K562 (cell line): Measurements from ENCODE around the gene GDF9. TPM values are rescaled to one million over a fixed set of nuclear protein-coding genes. Genes with fewer than 3 reads are reported as not detected.

Source experiments
- AFF4 ChIP-seq: sonication (generic); formaldehyde crosslinking; IDR thresholded peaks from 2 replicates; pipeline ENCODE4 v1.8.0; 2023; ENCODE audit warnings: mild to moderate bottlenecking, missing genetic modification reagents
- ARID1B ChIP-seq: fragments of 450-650 bp; IDR thresholded peaks from 2 replicates; pipeline ENCODE4 v1.6.1; 2016; ENCODE audit warnings: antibody characterized with exemption, mild to moderate bottlenecking, inconsistent platforms
- ATF2 ChIP-seq: sonication (generic); formaldehyde crosslinking; IDR thresholded peaks from 2 replicates; pipeline ENCODE4 v1.8.1; 2022; ENCODE audit warnings: missing genetic modification reagents
- CEBPG ChIP-seq, 3 experiments: fragments of 200-800 bp in 1 of 3; sonication (Bioruptor generic) in 1 of 3; sonication (generic) in 1 of 3; formaldehyde crosslinking in 1 of 3; IDR thresholded peaks in 2 of 3; conservative IDR thresholded peaks in 1 of 3; 2 replicates each; pipeline versions ENCODE4 v1.6.1 to v1.8.0; 2016 to 2022; ENCODE audit warnings: missing compliant biosample characterization in 2 of 3, missing genetic modification characterization in 2 of 3, mild to moderate bottlenecking in 1 of 3, missing genetic modification reagents in 1 of 3
- DPF2 ChIP-seq: fragments of 450-650 bp; IDR thresholded peaks from 2 replicates; pipeline ENCODE4 v1.6.1; 2016
- GTF2B ChIP-seq: IDR thresholded peaks from 2 replicates; pipeline ENCODE4 v1.6.1; 2011; ENCODE audit not compliant: insufficient read length; ENCODE audit errors: extremely low read depth
- HBP1 ChIP-seq: fragments of 450-650 bp; formaldehyde crosslinking; IDR thresholded peaks from 2 replicates; pipeline ENCODE4 v1.4.0; 2022; ENCODE audit warnings: missing genetic modification characterization
- HEY1 ChIP-seq: fragments of 250-450 bp; sonication (Bioruptor Pico); IDR thresholded peaks from 2 replicates; pipeline ENCODE4 v1.5.0; 2020; ENCODE audit warnings: mild to moderate bottlenecking, moderate library complexity, borderline replicate concordance
- MAFG ChIP-seq: fragments of 450-650 bp; conservative IDR thresholded peaks from 2 replicates; pipeline ENCODE4 v1.6.1; 2016; ENCODE audit warnings: missing genetic modification characterization, missing compliant biosample characterization
- MXI1 ChIP-seq: IDR thresholded peaks from 2 replicates; pipeline ENCODE4 v1.6.1; 2011; ENCODE audit warnings: low read depth, mild to moderate bottlenecking, improper control_type of control experiment, low read length
- MYNN ChIP-seq, 2 experiments: sonication (generic); formaldehyde crosslinking in 1 of 2; IDR thresholded peaks; 2 replicates each; pipeline versions ENCODE4 v1.5.0 to v1.6.1; 2016 to 2020; ENCODE audit warnings: antibody characterized with exemption in 1 of 2, missing genetic modification reagents in 1 of 2
- NFIX ChIP-seq: fragments of 250-450 bp; sonication (Bioruptor Pico); IDR thresholded peaks from 2 replicates; pipeline ENCODE4 v1.4.0; 2020; ENCODE audit warnings: low read depth, mild to moderate bottlenecking, moderate library complexity
- POLR2G ChIP-seq: fragments of 200-400 bp; formaldehyde crosslinking; IDR thresholded peaks from 2 replicates; pipeline ENCODE4 v1.6.1; 2017; ENCODE audit warnings: low read depth, mild to moderate bottlenecking, antibody characterized with exemption, low read length, moderate library complexity
- TGIF2 ChIP-seq: sonication (generic); formaldehyde crosslinking; IDR thresholded peaks from 2 replicates; pipeline ENCODE4 v1.8.1; 2022; ENCODE audit warnings: mild to moderate bottlenecking, missing genetic modification reagents, moderate library complexity
- USF1 ChIP-seq: sonication (generic); formaldehyde crosslinking; IDR thresholded peaks from 2 replicates; pipeline ENCODE4 v1.9.0; 2022; ENCODE audit warnings: mild to moderate bottlenecking, missing genetic modification reagents
- ZBTB34 ChIP-seq: fragments of 250-450 bp; sonication (Bioruptor Pico); IDR thresholded peaks from 2 replicates; pipeline ENCODE4 v1.8.0; 2021; ENCODE audit warnings: mild to moderate bottlenecking, moderate library complexity
- ZNF699 ChIP-seq: fragments of 250-450 bp; sonication (Bioruptor Pico); IDR thresholded peaks from 2 replicates; pipeline ENCODE4 v1.8.0; 2021; ENCODE audit warnings: mild to moderate bottlenecking, moderate library complexity; ENCODE audit not compliant: insufficient replicate concordance
- ZNF76 ChIP-seq: fragments of 250-450 bp; sonication (Bioruptor Pico); IDR thresholded peaks from 2 replicates; pipeline ENCODE4 v1.4.0; 2020; ENCODE audit warnings: mild to moderate bottlenecking, moderate library complexity, borderline replicate concordance
- polyA plus RNA-seq, 8 experiments: library from polyadenylated mRNA; depleted of rRNA in 4 of 8; stranded (reverse) in 5 of 8; unstranded in 3 of 8; fragments of >200 nt; fragmentation: Nextera tagmentation in 2 of 8; fragmentation: Illumina TruSeq in 1 of 8; extraction: Ambion mirVana in 2 of 8; extraction: Trizol in 1 of 8; gene quantifications; 2 replicates each; pipeline versions ENCODE4 v1.2.1 to v1.2.3, GENCODE V29; 2011 to 2014; ENCODE audit warnings: inconsistent platforms in 1 of 8, missing spikeins in 1 of 8
- total RNA-seq, 7 experiments: library from RNA; depleted of rRNA in 6 of 7; stranded (reverse); fragments of >200 nt in 6 of 7; fragmentation: Illumina TruSeq in 2 of 7; extraction: Trizol in 2 of 7; gene quantifications; 2 replicates each; pipeline versions ENCODE4 v1.2.1 to v1.2.3, GENCODE V29; 2011 to 2021; ENCODE audit warnings: low replicate concordance in 1 of 7

The GDF9 gene
- total and polyA plus RNA-seq, 9 of the 15 experiments (the other 6 are each of a cell fraction or from before 2014, with no cell fraction given) = 0.10 to 0.70 (median 0.20) TPM; not detected in 1

- no peak for TF ChIP-seq ZNF76
- TF ChIP-seq MYNN (IDR thresholded peaks at IDR 0.05) = no peak
- TF ChIP-seq MYNN (CRISPR knock-in tag; IDR thresholded peaks at IDR 0.05) = no peak
- TF ChIP-seq CEBPG (CRISPR knock-in tag; IDR thresholded peaks at IDR 0.05) = no peak
- TF ChIP-seq CEBPG (tag; conservative IDR thresholded peaks at IDR 0.05 in 1 of 2, IDR thresholded peaks at IDR 0.05 in 1 of 2) = no peak
- TF ChIP-seq AFF4 = no peak
- TF ChIP-seq GTF2B = no peak
- no peak for TF ChIP-seq USF1 (CRISPR knock-in tag)
- no peak for TF ChIP-seq POLR2G
- TF ChIP-seq HBP1 (CRISPR knock-in tag) = no peak
- no peak for TF ChIP-seq NFIX (CRISPR knock-in tag)
- no peak for TF ChIP-seq TGIF2 (CRISPR knock-in tag)
- TF ChIP-seq MAFG (tag) = no peak
- peak; percentile 59 for TF ChIP-seq ARID1B
- no peak for TF ChIP-seq ZNF699 (CRISPR knock-in tag)
- TF ChIP-seq MXI1 = no peak
- TF ChIP-seq HEY1 (CRISPR knock-in tag) = no peak
- no peak for TF ChIP-seq ATF2 (CRISPR knock-in tag)
- peak; percentile 60; the same call in 1 of the 2 replicates for TF ChIP-seq DPF2
- no peak for TF ChIP-seq ZBTB34 (CRISPR knock-in tag)
Measured at GRCh38 chr5:132907161-132907560, 40.9 kb upstream of the GDF9 start (continued).
